HEK293 (cell line): Measurements from ENCODE around the gene ARHGEF4.

Experiments
- CTCF ChIP-seq: fragments of 450-650 bp; formaldehyde crosslinking; IDR thresholded peaks from 2 replicates; pipeline ENCODE4 v1.5.1; 2016; ENCODE audit warnings: missing biosample characterization, missing genetic modification characterization
- HOXA7 ChIP-seq: sonication (generic); formaldehyde crosslinking; IDR thresholded peaks from 2 replicates; pipeline ENCODE4 v1.8.1; 2022; ENCODE audit warnings: missing genetic modification reagents, borderline replicate concordance
- ZFP3 ChIP-seq: fragments of 450-650 bp; formaldehyde crosslinking; IDR thresholded peaks from 2 replicates; pipeline ENCODE4 v1.5.1; 2016; ENCODE audit warnings: low read depth, missing biosample characterization, missing genetic modification characterization
- ZNF133 ChIP-seq: fragments of 450-650 bp; formaldehyde crosslinking; IDR thresholded peaks from 2 replicates; pipeline ENCODE4 v1.5.1; 2016; ENCODE audit warnings: missing biosample characterization, missing genetic modification characterization
- ZNF202 ChIP-seq: fragments of 450-650 bp; formaldehyde crosslinking; IDR thresholded peaks from 2 replicates; pipeline ENCODE4 v1.5.1; 2016; ENCODE audit warnings: missing biosample characterization, missing genetic modification characterization, borderline replicate concordance
- ZNF274 ChIP-seq, 2 experiments: fragments of 200-500 bp in 1 of 2; fragments of 450-650 bp in 1 of 2; sonication (Bioruptor generic) in 1 of 2; formaldehyde crosslinking in 1 of 2; IDR thresholded peaks; 2 replicates each; pipeline versions ENCODE4 v1.5.1 to v1.6.1; 2014 to 2016; ENCODE audit warnings: borderline replicate concordance in 1 of 2, inconsistent platforms in 1 of 2, low read length in 1 of 2, missing biosample characterization in 1 of 2, missing genetic modification characterization in 1 of 2
- ZNF404 ChIP-seq: fragments of 450-650 bp; formaldehyde crosslinking; IDR thresholded peaks from 2 replicates; pipeline ENCODE4 v1.5.1; 2017; ENCODE audit warnings: missing biosample characterization, missing genetic modification characterization
- ZNF629 ChIP-seq: fragments of 450-650 bp; formaldehyde crosslinking; IDR thresholded peaks from 2 replicates; pipeline ENCODE4 v1.5.1; 2017; ENCODE audit warnings: missing biosample characterization, missing genetic modification characterization
- ZNF792 ChIP-seq: fragments of 450-650 bp; formaldehyde crosslinking; IDR thresholded peaks from 2 replicates; pipeline ENCODE4 v1.5.1; 2016; ENCODE audit warnings: missing biosample characterization, missing genetic modification characterization
- ZXDB ChIP-seq: fragments of 450-650 bp; formaldehyde crosslinking; IDR thresholded peaks from 2 replicates; pipeline ENCODE4 v1.5.1; 2016; ENCODE audit warnings: missing biosample characterization, missing genetic modification characterization
- TF ChIP-seq, protein P1 (sequence below): fragments of 450-650 bp; formaldehyde crosslinking; IDR thresholded peaks from 2 replicates; pipeline ENCODE4 v1.5.1; 2016; ENCODE audit warnings: missing biosample characterization, missing genetic modification characterization

- no peak for TF ChIP-seq ZNF133
- peak; percentile 39 for TF ChIP-seq CTCF (tag by site-specific recombination)
- no peak for TF ChIP-seq HOXA7 (CRISPR knock-in tag)
- no peak for TF ChIP-seq ZNF202
- TF ChIP-seq ZFP3 (tag by site-specific recombination): no peak
- TF ChIP-seq, protein P1, sequence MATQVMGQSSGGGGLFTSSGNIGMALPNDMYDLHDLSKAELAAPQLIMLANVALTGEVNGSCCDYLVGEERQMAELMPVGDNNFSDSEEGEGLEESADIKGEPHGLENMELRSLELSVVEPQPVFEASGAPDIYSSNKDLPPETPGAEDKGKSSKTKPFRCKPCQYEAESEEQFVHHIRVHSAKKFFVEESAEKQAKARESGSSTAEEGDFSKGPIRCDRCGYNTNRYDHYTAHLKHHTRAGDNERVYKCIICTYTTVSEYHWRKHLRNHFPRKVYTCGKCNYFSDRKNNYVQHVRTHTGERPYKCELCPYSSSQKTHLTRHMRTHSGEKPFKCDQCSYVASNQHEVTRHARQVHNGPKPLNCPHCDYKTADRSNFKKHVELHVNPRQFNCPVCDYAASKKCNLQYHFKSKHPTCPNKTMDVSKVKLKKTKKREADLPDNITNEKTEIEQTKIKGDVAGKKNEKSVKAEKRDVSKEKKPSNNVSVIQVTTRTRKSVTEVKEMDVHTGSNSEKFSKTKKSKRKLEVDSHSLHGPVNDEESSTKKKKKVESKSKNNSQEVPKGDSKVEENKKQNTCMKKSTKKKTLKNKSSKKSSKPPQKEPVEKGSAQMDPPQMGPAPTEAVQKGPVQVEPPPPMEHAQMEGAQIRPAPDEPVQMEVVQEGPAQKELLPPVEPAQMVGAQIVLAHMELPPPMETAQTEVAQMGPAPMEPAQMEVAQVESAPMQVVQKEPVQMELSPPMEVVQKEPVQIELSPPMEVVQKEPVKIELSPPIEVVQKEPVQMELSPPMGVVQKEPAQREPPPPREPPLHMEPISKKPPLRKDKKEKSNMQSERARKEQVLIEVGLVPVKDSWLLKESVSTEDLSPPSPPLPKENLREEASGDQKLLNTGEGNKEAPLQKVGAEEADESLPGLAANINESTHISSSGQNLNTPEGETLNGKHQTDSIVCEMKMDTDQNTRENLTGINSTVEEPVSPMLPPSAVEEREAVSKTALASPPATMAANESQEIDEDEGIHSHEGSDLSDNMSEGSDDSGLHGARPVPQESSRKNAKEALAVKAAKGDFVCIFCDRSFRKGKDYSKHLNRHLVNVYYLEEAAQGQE (tag by site-specific recombination): no peak
- TF ChIP-seq ZXDB (tag by site-specific recombination): no peak
- no peak for TF ChIP-seq ZNF792 (tag by site-specific recombination)
- no peak for TF ChIP-seq ZNF274 (IDR thresholded peaks at IDR 0.05; ENCODE audit: low read length)
- TF ChIP-seq ZNF274 (tag by site-specific recombination; IDR thresholded peaks at IDR 0.05; ENCODE audit: borderline replicate concordance): no peak
- TF ChIP-seq ZNF404 (tag by site-specific recombination): no peak
- no peak for TF ChIP-seq ZNF629 (tag by site-specific recombination)
Observed at GRCh38 chr2:130873700-130874346, 37.1 kb downstream of the ARHGEF4 start.
